ENCODE results near the gene OPTC.
A peak's percentile ranks its signal among the peaks of the same experiment; 100 is the strongest.
"Not testable (repeated sequence)": the region's sequence is repeated elsewhere in the genome, so short reads cannot be mapped to it uniquely, and the experiment has no call there.

The OPTC gene

GRCh38 chr1:203466906-203467549, 26.9 kb upstream of the OPTC start:
- DNase-seq: not testable (repeated sequence)

- no peak for DNase-seq
Measured at GRCh38 chr1:203467550-203467921, 26.4 kb upstream of the OPTC start.

GRCh38 chr1:203468326-203468725, 25.6 kb upstream of the OPTC start:
- DNase-seq: no peak

- no peak for DNase-seq
Measured at GRCh38 chr1:203470240-203470639, 23.7 kb upstream of the OPTC start.

- DNase-seq: no peak
Measured at GRCh38 chr1:203471841-203472240, 22.1 kb upstream of the OPTC start.

GRCh38 chr1:203473281-203473680, 20.7 kb upstream of the OPTC start:
- no peak for DNase-seq

GRCh38 chr1:203473781-203474305, 20.1 kb upstream of the OPTC start:
- no peak for DNase-seq

GRCh38 chr1:203475012-203475981, 18.7 kb upstream of the OPTC start, which contains the start of gene PRELP:
TSS of gene PRELP (plus strand) at chr1:203475806. CDS start at chr1:203483185, 7,379 bp downstream.
- no peak for DNase-seq

GRCh38 chr1:203476216-203476814, 17.6 kb upstream of the OPTC start:
- DNase-seq: no peak

- DNase-seq: no peak
Measured at GRCh38 chr1:203477748-203478147, 16.2 kb upstream of the OPTC start.

- no peak for DNase-seq
Measured at GRCh38 chr1:203478231-203478630, 15.7 kb upstream of the OPTC start.

GRCh38 chr1:203478986-203479385, 15.0 kb upstream of the OPTC start:
- no peak for DNase-seq

- no peak for DNase-seq
Measured at GRCh38 chr1:203479646-203480045, 14.3 kb upstream of the OPTC start.

- DNase-seq: no peak
Measured at GRCh38 chr1:203480084-203480483, 13.9 kb upstream of the OPTC start.

- peak; percentile 45 for DNase-seq
Measured at GRCh38 chr1:203480525-203481084, 13.3 kb upstream of the OPTC start.

- DNase-seq: no peak
Measured at GRCh38 chr1:203481196-203481595, 12.8 kb upstream of the OPTC start.

- DNase-seq: no peak
Measured at GRCh38 chr1:203486618-203487370, 7.2 kb upstream of the OPTC start.

- no peak for DNase-seq
Measured at GRCh38 chr1:203488539-203488938, 5.4 kb upstream of the OPTC start.

GRCh38 chr1:203490607-203491006, 3.3 kb upstream of the OPTC start:
- no peak for DNase-seq

GRCh38 chr1:203491664-203492063, 2.3 kb upstream of the OPTC start:
- DNase-seq: no peak

- DNase-seq: no peak
Measured at GRCh38 chr1:203492082-203492747, 1.7 kb upstream of the OPTC start.

- DNase-seq: no peak
Measured at GRCh38 chr1:203492748-203493130, 1.2 kb upstream of the OPTC start.
